Esophagus (tissue), 2 donors: Measurements from ENCODE around the gene SPANXA2. TPM values are rescaled to one million over a fixed set of nuclear protein-coding genes. Genes with fewer than 3 reads are reported as not detected.
"Not testable (repeated sequence)": the region's sequence is repeated elsewhere in the genome, so short reads cannot be mapped to it uniquely, and the experiment has no call there.

Experiments used
- H3K27ac ChIP-seq, 2 donors: one replicate each; pipeline ENCODE4 v1.5.1; 2013; ENCODE audit warnings: low read depth in 2 of 2, mild to moderate bottlenecking in 2 of 2, inconsistent platforms in 1 of 2, low read length in 1 of 2, moderate library complexity in 1 of 2
- H3K27me3 ChIP-seq, 2 donors: one replicate each; pipeline ENCODE4 v1.6.1; 2013; ENCODE audit warnings: low read length in 2 of 2, control low read depth in 1 of 2, mild to moderate bottlenecking in 1 of 2; ENCODE audit not compliant: insufficient read depth in 2 of 2, control insufficient read depth in 1 of 2
- H3K36me3 ChIP-seq, 2 donors: one replicate each; pipeline ENCODE4 v1.6.1; 2013; ENCODE audit warnings: low read length in 1 of 2; ENCODE audit not compliant: control insufficient read depth in 2 of 2, insufficient read depth in 2 of 2
- H3K4me1 ChIP-seq, 2 donors: one replicate each; pipeline ENCODE4 v1.6.1; 2013; ENCODE audit warnings: low read length in 1 of 2; ENCODE audit not compliant: control insufficient read depth in 2 of 2, insufficient read depth in 2 of 2
- H3K4me3 ChIP-seq, 2 donors: one replicate each; pipeline ENCODE4 v1.5.1; 2013; ENCODE audit warnings: low read length in 2 of 2, mild to moderate bottlenecking in 2 of 2, low read depth in 1 of 2, moderate library complexity in 1 of 2
- H3K9me3 ChIP-seq, 2 donors: one replicate each; pipeline ENCODE4 v1.6.1; 2013; ENCODE audit warnings: mild to moderate bottlenecking in 2 of 2, low read depth in 1 of 2, low read length in 1 of 2, moderate library complexity in 1 of 2; ENCODE audit not compliant: control insufficient read depth in 2 of 2, insufficient read depth in 1 of 2
- WGBS, 2 donors: extraction: QIAGEN DNeasy Blood & Tissue Kit; methylation state at CpG; one replicate each; pipeline ENCODE4 v1.1.7; 2013; 5-methylcytosine and 5-hydroxymethylcytosine counted together
- polyA plus RNA-seq, 2 donors: library from polyadenylated mRNA; stranded (reverse); fragments of 200-250 nt; gene quantifications; one replicate each; pipeline ENCODE4 v1.2.3, GENCODE V29; 2013
- donor health status: healthy with polysubstance abuse.
- donor health status: Bipolar disorder and iron deficiency.

SPANXA2 gene
- polyA plus RNA-seq: not detected

GRCh38 chrX:141589408-141589807 is at the start of gene SPANXA2:
Gene SPANXA2, plus strand, starts transcription at chrX:141589708. Its CDS starts 60 bp downstream, at chrX:141589768.
- not testable (repeated sequence) for H3K4me1 ChIP-seq, H3K4me3 ChIP-seq, H3K27me3 ChIP-seq, H3K9me3 ChIP-seq, H3K27ac ChIP-seq, H3K36me3 ChIP-seq
- no CpG with 5 or more reads among the region's 10 CpGs for WGBS, 2 donors

GRCh38 chrX:141542551-141542950 is 47.0 kb upstream of the SPANXA2 start:
- not testable (repeated sequence) for H3K4me3 ChIP-seq, H3K9me3 ChIP-seq, H3K4me1 ChIP-seq, H3K27ac ChIP-seq, H3K36me3 ChIP-seq, H3K27me3 ChIP-seq
- 70 to 80% methylated on average over 6 to 7 of the region's 16 CpGs for WGBS, 2 donors

GRCh38 chrX:141584638-141585037 is 4.9 kb upstream of the SPANXA2 start, which contains the start of gene SPANXA1:
Gene SPANXA1, minus strand, starts transcription at chrX:141584738. Its CDS starts 60 bp downstream, at chrX:141584678.
- not testable (repeated sequence) for H3K27ac ChIP-seq, H3K36me3 ChIP-seq, H3K27me3 ChIP-seq, H3K4me1 ChIP-seq, H3K4me3 ChIP-seq, H3K9me3 ChIP-seq
- no CpG with 5 or more reads among the region's 10 CpGs for WGBS, 2 donors

- 91 to 93% methylated on average over 1 of the region's 1 CpG for WGBS, 2 donors
- H3K4me1 ChIP-seq: no peaks in the 10 kb centered on the region
- no peaks in the 10 kb centered on the region for H3K9me3 ChIP-seq
- no peaks in the 10 kb centered on the region for H3K36me3 ChIP-seq
- no peak overlapping the region for H3K4me3 ChIP-seq
- no peaks in the 10 kb centered on the region for H3K27me3 ChIP-seq
- H3K27ac ChIP-seq: no peak overlapping the region
These were observed 19.6 kb downstream of the SPANXA2 start for GRCh38 chrX:141609111-141609510.

GRCh38 chrX:141619336-141619735 is 29.8 kb downstream of the SPANXA2 start:
- no peaks in the 10 kb centered on the region for H3K36me3 ChIP-seq
- no peak overlapping the region for H3K4me3 ChIP-seq
- no peaks in the 10 kb centered on the region for H3K9me3 ChIP-seq
- H3K4me1 ChIP-seq: no peaks in the 10 kb centered on the region
- H3K27ac ChIP-seq: no peak overlapping the region
- H3K27me3 ChIP-seq: no peaks in the 10 kb centered on the region
- WGBS, 2 donors: 50 to 82% methylated on average over 2 of the region's 2 CpGs

- H3K27me3 ChIP-seq: no peaks in the 10 kb centered on the region
- no peaks in the 10 kb centered on the region for H3K36me3 ChIP-seq
- H3K4me3 ChIP-seq: no peak overlapping the region
- H3K9me3 ChIP-seq: peaks cover 0 to 7% of the 10 kb centered on the region in 2 donors
- H3K27ac ChIP-seq: no peak overlapping the region
- no peaks in the 10 kb centered on the region for H3K4me1 ChIP-seq
These were observed 42.6 kb downstream of the SPANXA2 start for GRCh38 chrX:141632124-141632523.

- WGBS, 2 donors: 37 to 43% methylated on average over 1 of the region's 1 CpG
- no peaks in the 10 kb centered on the region for H3K27me3 ChIP-seq
- no peak overlapping the region for H3K27ac ChIP-seq
- H3K9me3 ChIP-seq: peaks cover 0 to 3% of the 10 kb centered on the region in 2 donors
- no peak overlapping the region for H3K4me3 ChIP-seq
- H3K4me1 ChIP-seq: no peaks in the 10 kb centered on the region
- no peaks in the 10 kb centered on the region for H3K36me3 ChIP-seq
These were observed 49.0 kb downstream of the SPANXA2 start for GRCh38 chrX:141638550-141638949.

Other genes with a start within 250 kb of the SPANXA2 start
- not detected for gene SPANXA1, start 5.0 kb upstream of the SPANXA2 start, polyA plus RNA-seq
- gene SPANXD, start 109.0 kb downstream of the SPANXA2 start, polyA plus RNA-seq: not detected
- not detected for gene MAGEC3, start 248.6 kb downstream of the SPANXA2 start, polyA plus RNA-seq